Neural progenitor cell (in vitro differentiated cells): ENCODE results near the gene LMO2. TPM values are rescaled to one million over a fixed set of nuclear protein-coding genes. Genes with fewer than 3 reads are reported as not detected.

Experiments
- DNase-seq: peaks from one replicate; pipeline ENCODE4 v3.0.0-alpha.2; 2016; ENCODE audit warnings: low spot score
- H2AFZ ChIP-seq: fragments of 200-600 bp; sonication (generic); replicated peaks from 2 replicates; pipeline ENCODE4 v1.6.1; 2016; ENCODE audit warnings: antibody characterized with exemption
- H3F3A ChIP-seq: fragments of 200-600 bp; sonication (generic); 2 replicates; pipeline ENCODE4 v1.6.1; 2016; ENCODE audit warnings: antibody characterized with exemption, low read depth
- H3K27ac ChIP-seq: fragments of 200-600 bp; sonication (generic); 2 replicates; pipeline ENCODE4 v1.5.1; 2016; ENCODE audit warnings: mild to moderate bottlenecking
- H3K27me3 ChIP-seq: fragments of 200-600 bp; sonication (generic); 2 replicates; pipeline ENCODE4 v1.6.1; 2016; ENCODE audit warnings: mild to moderate bottlenecking, moderate library complexity
- H3K36me3 ChIP-seq: fragments of 200-600 bp; sonication (generic); 2 replicates; pipeline ENCODE4 v1.5.1; 2016
- H3K4me1 ChIP-seq: fragments of 200-600 bp; sonication (generic); 2 replicates; pipeline ENCODE4 v1.6.1; 2016; ENCODE audit warnings: mixed run types
- H3K4me2 ChIP-seq: fragments of 200-600 bp; sonication (generic); 2 replicates; pipeline ENCODE4 v1.6.1; 2016
- H3K4me3 ChIP-seq: fragments of 200-600 bp; sonication (generic); 2 replicates; pipeline ENCODE4 v1.5.1; 2016
- H3K79me2 ChIP-seq: fragments of 200-600 bp; sonication (generic); 2 replicates; pipeline ENCODE4 v1.6.1; 2016; ENCODE audit warnings: low read depth
- H3K9ac ChIP-seq: fragments of 200-600 bp; sonication (generic); 2 replicates; pipeline ENCODE4 v1.6.1; 2016
- H3K9me3 ChIP-seq: fragments of 200-600 bp; sonication (generic); 2 replicates; pipeline ENCODE4 v1.5.1; 2016; ENCODE audit warnings: low read depth
- H4K20me1 ChIP-seq: fragments of 200-600 bp; sonication (generic); 2 replicates; pipeline ENCODE4 v1.6.1; 2016; ENCODE audit warnings: low read depth
- H3K27ac Mint-ChIP-seq: 3 replicates; pipeline ENCODE4 v1.8.0; 2021; ENCODE audit warnings: mixed read lengths
- H3K27me3 Mint-ChIP-seq: 2 replicates; pipeline ENCODE4 v1.8.0; 2022; ENCODE audit warnings: low read depth, mild to moderate bottlenecking, inconsistent platforms, moderate library complexity, mixed read lengths; ENCODE audit not compliant: insufficient read depth
- H3K36me3 Mint-ChIP-seq: 3 replicates; pipeline ENCODE4 v1.8.0; 2021; ENCODE audit warnings: mixed read lengths
- H3K4me1 Mint-ChIP-seq: 3 replicates; pipeline ENCODE4 v1.8.0; 2021; ENCODE audit warnings: mixed read lengths
- H3K4me3 Mint-ChIP-seq: 3 replicates; pipeline ENCODE4 v1.8.0; 2021; ENCODE audit warnings: mild to moderate bottlenecking, moderate library complexity, mixed read lengths
- H3K9me3 Mint-ChIP-seq: 3 replicates; pipeline ENCODE4 v1.8.0; 2020; ENCODE audit warnings: mixed read lengths
- CTCF ChIP-seq: fragments of 200-600 bp; sonication (generic); IDR thresholded peaks from 2 replicates; pipeline ENCODE4 v1.5.1; 2017; ENCODE audit warnings: antibody characterized with exemption, mild to moderate bottlenecking
- EZH2 ChIP-seq: fragments of 200-600 bp; sonication (generic); IDR thresholded peaks from 2 replicates; pipeline ENCODE4 v1.6.1; 2017; ENCODE audit warnings: antibody characterized with exemption, mild to moderate bottlenecking, moderate library complexity
- EZH2phosphoT487 ChIP-seq: fragments of 200-600 bp; sonication (generic); IDR thresholded peaks from 2 replicates; pipeline ENCODE4 v1.6.1; 2017; ENCODE audit warnings: antibody characterized with exemption
- total RNA-seq: library from RNA; depleted of rRNA; stranded (reverse); fragments of >200 nt; gene quantifications from 2 replicates; pipeline ENCODE4 v1.2.3, GENCODE V29; 2015; ENCODE audit warnings: low replicate concordance

Gene LMO2
- total RNA-seq, 1 donor from 2014 or later: 0.92 TPM

GRCh38 chr11:33859306-33859705, 32.6 kb downstream of the LMO2 start:
- no peak overlapping the region for H3K27ac ChIP-seq
- H3K27ac Mint-ChIP-seq: no peak overlapping the region
- TF ChIP-seq CTCF (no peak), EZH2 (no peak), EZH2phosphoT487 (no peak)
- no peaks in the 10 kb centered on the region for H3F3A ChIP-seq
- H3K9me3 ChIP-seq: no peaks in the 10 kb centered on the region
- no peaks in the 10 kb centered on the region for H3K36me3 ChIP-seq
- DNase-seq: no peak
- H3K4me2 ChIP-seq: no peak overlapping the region
- peaks cover 6% of the 10 kb centered on the region for H3K27me3 Mint-ChIP-seq
- no peaks in the 10 kb centered on the region for H3K79me2 ChIP-seq
- no peaks in the 10 kb centered on the region for H3K9me3 Mint-ChIP-seq
- no peak overlapping the region for H3K9ac ChIP-seq
- H3K27me3 ChIP-seq: peaks cover 31% of the 10 kb centered on the region
- H3K4me3 ChIP-seq: no peak overlapping the region
- H2AFZ ChIP-seq: no peak overlapping the region
- peaks cover 23% of the 10 kb centered on the region for H3K4me1 ChIP-seq
- H3K36me3 Mint-ChIP-seq: peaks cover 2% of the 10 kb centered on the region
- no peaks in the 10 kb centered on the region for H4K20me1 ChIP-seq
- no peak overlapping the region for H3K4me3 Mint-ChIP-seq
- H3K4me1 Mint-ChIP-seq: peaks cover 7% of the 10 kb centered on the region

- Histone ChIP-seq H3K27me3 (peaks cover 18% of the 10 kb centered on the region), H3K4me2 (no peak overlapping the region), H3K4me3 (no peak overlapping the region), H4K20me1 (no peaks in the 10 kb centered on the region), H3F3A (no peaks in the 10 kb centered on the region), H3K27ac (no peak overlapping the region), H3K79me2 (no peaks in the 10 kb centered on the region), H3K9me3 (no peaks in the 10 kb centered on the region), H3K36me3 (no peaks in the 10 kb centered on the region), H3K9ac (no peak overlapping the region), H3K4me1 (peaks cover 23% of the 10 kb centered on the region), H2AFZ (no peak overlapping the region)
- peak; percentile 89 for DNase-seq
- Mint-ChIP-seq H3K36me3 (no peaks in the 10 kb centered on the region), H3K4me3 (no peak overlapping the region), H3K27me3 (peaks cover 8% of the 10 kb centered on the region), H3K9me3 (no peaks in the 10 kb centered on the region), H3K27ac (no peak overlapping the region), H3K4me1 (peaks cover 7% of the 10 kb centered on the region)
- TF ChIP-seq CTCF (peak; percentile 97), EZH2phosphoT487 (no peak)
Observed at GRCh38 chr11:33857933-33858371, 33.9 kb downstream of the LMO2 start.

GRCh38 chr11:33855500-33855899, 36.4 kb downstream of the LMO2 start:
- no peaks in the 10 kb centered on the region for H3K4me1 Mint-ChIP-seq
- peaks cover 10% of the 10 kb centered on the region for H3K27me3 Mint-ChIP-seq
- Histone ChIP-seq H3K27ac (no peak overlapping the region), H3K4me3 (no peak overlapping the region), H3K4me2 (no peak overlapping the region), H3K9me3 (no peaks in the 10 kb centered on the region), H4K20me1 (no peaks in the 10 kb centered on the region), H3K79me2 (no peaks in the 10 kb centered on the region), H3K36me3 (no peaks in the 10 kb centered on the region), H3K9ac (no peak overlapping the region), H3K4me1 (no peaks in the 10 kb centered on the region), H3F3A (no peaks in the 10 kb centered on the region), H3K27me3 (peaks cover 18% of the 10 kb centered on the region), H2AFZ (no peak overlapping the region)
- H3K27ac Mint-ChIP-seq: no peak overlapping the region
- no peak overlapping the region for H3K4me3 Mint-ChIP-seq
- TF ChIP-seq EZH2 (no peak), EZH2phosphoT487 (no peak), CTCF (no peak)
- no peak for DNase-seq
- no peaks in the 10 kb centered on the region for H3K9me3 Mint-ChIP-seq
- H3K36me3 Mint-ChIP-seq: no peaks in the 10 kb centered on the region
